T-helper 17 cell (primary cell): ENCODE measurements around the gene DUT. TPM values are rescaled to one million over a fixed set of nuclear protein-coding genes. Genes with fewer than 3 reads are reported as not detected.

Source experiments
- ATAC-seq: fragments of 150-1000 bp; cut with Tn5 transposase; 2 replicates; pipeline ENCODE4 v1.10.0; 2021; ENCODE audit warnings: mild to moderate bottlenecking, moderate library complexity
- DNase-seq, 3 donors: peaks; one replicate each; pipeline versions ENCODE4 v3.0.0 to v3.0.0-alpha.2; 2020 to 2021
- H3K9me3 ChIP-seq: one replicate; pipeline ENCODE4 v1.7.0; 2013; ENCODE audit warnings: low read length, mild to moderate bottlenecking; ENCODE audit not compliant: control insufficient read depth, poor library complexity, severe bottlenecking
- H3K27ac Mint-ChIP-seq: one replicate; pipeline ENCODE4 v1.8.0; 2022; ENCODE audit warnings: mild to moderate bottlenecking, moderate library complexity, mixed read lengths
- H3K27me3 Mint-ChIP-seq: one replicate; pipeline ENCODE4 v1.8.0; 2022; ENCODE audit warnings: mixed read lengths
- H3K36me3 Mint-ChIP-seq: one replicate; pipeline ENCODE4 v1.8.0; 2022; ENCODE audit warnings: low read depth, mixed read lengths
- H3K4me1 Mint-ChIP-seq: one replicate; pipeline ENCODE4 v1.8.0; 2022; ENCODE audit warnings: mild to moderate bottlenecking, mixed read lengths
- H3K4me3 Mint-ChIP-seq: one replicate; pipeline ENCODE4 v1.8.0; 2022; ENCODE audit warnings: mild to moderate bottlenecking, moderate library complexity, mixed read lengths
- total RNA-seq, 4 donors: library from RNA in 2 of 4; stranded (reverse) in 2 of 4; gene quantifications; one replicate each; pipeline ENCODE4 v1.2.3 and lab custom pipeline; 2022 to 2026

DUT gene
- total RNA-seq, 2 donors from 2014 or later, result 64.1 to 70.1 TPM

GRCh38 chr15:48388016-48388851, 57.0 kb downstream of the DUT start:
- H3K36me3 Mint-ChIP-seq, result no peaks in the 10 kb centered on the region
- no peak overlapping the region for H3K4me3 Mint-ChIP-seq
- no peaks in the 10 kb centered on the region for H3K4me1 Mint-ChIP-seq
- DNase-seq (no peak), ATAC-seq (no peak)
- no peak overlapping the region for H3K27ac Mint-ChIP-seq
- peaks cover 29% of the 10 kb centered on the region for H3K27me3 Mint-ChIP-seq
- H3K9me3 ChIP-seq, result no peaks in the 10 kb centered on the region

- H3K9me3 ChIP-seq, result no peaks in the 10 kb centered on the region
- Mint-ChIP-seq H3K4me3 (no peak overlapping the region), H3K36me3 (no peaks in the 10 kb centered on the region), H3K4me1 (no peaks in the 10 kb centered on the region), H3K27me3 (peaks cover 23% of the 10 kb centered on the region), H3K27ac (no peak overlapping the region)
- no peak for DNase-seq
- ATAC-seq, result no peak
These were observed 57.7 kb downstream of the DUT start for GRCh38 chr15:48388910-48389309.

GRCh38 chr15:48389691-48390143, 58.5 kb downstream of the DUT start:
- ATAC-seq, result no peak
- Mint-ChIP-seq H3K27ac (no peak overlapping the region), H3K4me3 (no peak overlapping the region), H3K36me3 (no peaks in the 10 kb centered on the region), H3K4me1 (no peaks in the 10 kb centered on the region), H3K27me3 (peaks cover 20% of the 10 kb centered on the region)
- no peak for DNase-seq
- no peaks in the 10 kb centered on the region for H3K9me3 ChIP-seq

GRCh38 chr15:48391950-48392349, 60.7 kb downstream of the DUT start:
- H3K9me3 ChIP-seq, result no peaks in the 10 kb centered on the region
- H3K36me3 Mint-ChIP-seq, result no peaks in the 10 kb centered on the region
- DNase-seq (no peak), ATAC-seq (no peak)
- peaks cover 18% of the 10 kb centered on the region for H3K27me3 Mint-ChIP-seq
- no peaks in the 10 kb centered on the region for H3K4me1 Mint-ChIP-seq
- no peak overlapping the region for H3K4me3 Mint-ChIP-seq
- no peak overlapping the region for H3K27ac Mint-ChIP-seq

GRCh38 chr15:48392356-48392755, 61.1 kb downstream of the DUT start:
- no peaks in the 10 kb centered on the region for H3K36me3 Mint-ChIP-seq
- no peaks in the 10 kb centered on the region for H3K9me3 ChIP-seq
- no peak overlapping the region for H3K27ac Mint-ChIP-seq
- no peak overlapping the region for H3K4me3 Mint-ChIP-seq
- H3K27me3 Mint-ChIP-seq, result peaks cover 18% of the 10 kb centered on the region
- DNase-seq (no peak), ATAC-seq (no peak)
- H3K4me1 Mint-ChIP-seq, result no peaks in the 10 kb centered on the region

Other genes starting within 250 kb of the DUT start
- gene SLC24A5, start 210.4 kb upstream of the DUT start, total RNA-seq, result not detected
- 10 to 100 TPM; 21.7 to 24.6 TPM for gene MYEF2, start 153.1 kb upstream of the DUT start, total RNA-seq
- gene CTXN2, start 139.8 kb upstream of the DUT start, total RNA-seq, result not detected
- not detected for gene SLC12A1, start 125.1 kb upstream of the DUT start, total RNA-seq